ENCODE measurements around the gene PPM1J.
"Not testable (repeated sequence)": the region's sequence is repeated elsewhere in the genome, so short reads cannot be mapped to it uniquely, and the experiment has no call there.

PPM1J gene, protein sequence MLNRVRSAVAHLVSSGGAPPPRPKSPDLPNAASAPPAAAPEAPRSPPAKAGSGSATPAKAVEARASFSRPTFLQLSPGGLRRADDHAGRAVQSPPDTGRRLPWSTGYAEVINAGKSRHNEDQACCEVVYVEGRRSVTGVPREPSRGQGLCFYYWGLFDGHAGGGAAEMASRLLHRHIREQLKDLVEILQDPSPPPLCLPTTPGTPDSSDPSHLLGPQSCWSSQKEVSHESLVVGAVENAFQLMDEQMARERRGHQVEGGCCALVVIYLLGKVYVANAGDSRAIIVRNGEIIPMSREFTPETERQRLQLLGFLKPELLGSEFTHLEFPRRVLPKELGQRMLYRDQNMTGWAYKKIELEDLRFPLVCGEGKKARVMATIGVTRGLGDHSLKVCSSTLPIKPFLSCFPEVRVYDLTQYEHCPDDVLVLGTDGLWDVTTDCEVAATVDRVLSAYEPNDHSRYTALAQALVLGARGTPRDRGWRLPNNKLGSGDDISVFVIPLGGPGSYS

GRCh38 chr1:112715264-112716053 lies at the start of gene PPM1J:
PPM1J (minus strand) TSS chr1:112715332; CDS start chr1:112715301, 31 bp downstream.
- FAIRE-seq: peak; percentile 89

DNA sequence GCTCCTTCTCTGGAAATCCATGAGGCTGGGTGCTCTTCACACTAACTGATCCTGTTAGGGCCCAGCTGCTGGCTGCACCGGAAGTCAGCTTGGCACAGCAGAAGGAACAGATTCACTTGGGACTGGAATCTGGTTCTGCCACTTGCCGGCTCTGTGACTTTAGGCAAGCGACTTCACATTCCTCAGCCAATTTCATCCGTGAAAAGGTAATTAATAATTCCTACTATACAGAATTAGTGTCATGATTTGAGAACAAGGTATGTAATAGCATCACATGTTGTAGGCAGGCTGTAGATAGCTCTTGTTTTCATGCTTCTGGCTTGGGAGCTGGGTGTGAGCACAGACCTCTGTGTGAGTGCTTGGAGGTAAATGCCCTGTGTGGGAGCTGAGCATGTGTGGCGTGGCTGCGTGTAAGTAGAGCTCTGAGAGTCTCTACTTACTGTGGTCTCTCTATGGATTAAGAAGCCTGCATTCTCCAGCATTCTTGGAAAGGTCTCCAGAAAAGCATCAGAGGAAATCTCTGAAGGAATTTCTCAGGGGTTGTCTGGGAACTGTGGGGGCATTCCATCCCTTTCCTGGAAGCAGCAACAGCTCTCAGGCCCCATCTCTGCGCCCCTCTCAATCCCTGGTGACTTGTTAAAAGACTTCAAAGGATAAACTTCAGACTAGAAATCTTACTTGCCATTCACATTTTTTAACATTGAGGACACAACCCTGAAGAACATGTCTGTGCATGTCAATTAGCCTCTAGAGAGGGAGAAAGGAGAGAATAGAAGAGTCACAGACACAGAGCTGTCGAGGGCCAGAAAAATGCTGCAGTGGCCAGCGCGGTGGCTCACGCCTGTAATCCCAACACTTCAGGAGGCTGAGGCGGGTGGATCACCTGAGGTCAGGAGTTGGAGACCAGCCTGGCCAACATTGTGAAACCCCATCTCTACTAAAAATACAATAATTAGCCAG lies 47.7 kb upstream of the PPM1J start:
- no peak for FAIRE-seq

DNA sequence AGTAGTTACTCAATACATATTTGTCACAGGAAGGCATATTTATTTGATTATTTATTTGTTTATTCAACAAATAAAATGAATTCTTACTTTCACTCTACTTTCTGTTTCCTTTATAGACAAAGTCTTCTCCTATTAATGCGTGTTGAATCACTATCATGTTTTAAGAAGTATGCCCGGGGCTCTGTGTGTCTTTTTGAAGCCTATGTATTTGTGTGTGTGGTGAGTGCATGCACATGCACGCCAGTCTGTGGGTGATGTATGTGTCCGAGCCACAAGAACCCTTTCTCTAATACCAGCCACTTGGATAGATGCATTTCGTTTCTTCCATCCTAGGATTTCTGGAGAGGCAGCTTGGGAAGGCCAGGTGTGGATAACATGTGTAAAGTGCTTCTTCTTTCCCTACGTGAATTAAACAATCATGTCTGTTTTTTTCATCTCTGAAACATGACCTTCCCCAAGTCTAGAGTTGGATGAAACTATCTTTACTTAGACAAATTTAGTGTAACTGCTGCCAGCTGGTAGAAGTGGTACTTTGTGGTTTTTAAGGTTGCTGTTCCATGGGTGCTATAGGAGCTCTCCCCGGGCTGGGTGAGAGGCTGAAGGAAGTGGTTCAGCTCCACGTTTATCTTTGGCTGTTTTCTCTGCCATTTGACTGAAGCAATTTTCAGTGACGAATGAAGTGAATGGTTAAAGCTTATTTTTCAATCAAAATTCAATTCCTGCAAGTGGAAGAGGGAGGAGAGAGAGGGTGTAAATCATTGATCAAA lies 46.8 kb upstream of the PPM1J start:
- no peak for FAIRE-seq

DNA sequence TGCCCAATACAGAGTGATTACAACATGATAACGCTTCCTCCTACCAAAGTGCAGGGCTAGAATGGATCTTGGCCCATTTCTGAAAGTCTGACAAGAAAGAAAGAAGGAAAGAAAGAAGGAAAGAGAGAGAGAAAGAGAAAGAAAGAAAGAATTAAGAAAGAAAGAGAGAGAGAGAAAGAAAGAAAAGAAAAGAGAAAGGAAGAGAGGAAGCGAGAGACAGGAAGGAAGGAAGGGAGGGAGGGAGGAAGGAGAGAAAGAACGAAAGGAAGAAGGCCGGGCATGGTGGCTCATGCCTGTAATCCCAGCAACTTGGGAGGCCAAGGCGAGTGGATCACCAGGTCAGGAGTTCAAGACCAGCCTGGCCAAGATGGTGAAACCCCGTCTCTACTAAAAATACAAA lies 44.1 kb upstream of the PPM1J start:
- FAIRE-seq: no peak

- FAIRE-seq: no peak
These were observed 39.0 kb upstream of the PPM1J start for GRCh38 chr1:112754116-112754628.

GRCh38 chr1:112748396-112748795 lies 33.3 kb upstream of the PPM1J start:
- FAIRE-seq: no peak

GRCh38 chr1:112744009-112744578 lies 29.0 kb upstream of the PPM1J start:
- FAIRE-seq: no peak

DNA sequence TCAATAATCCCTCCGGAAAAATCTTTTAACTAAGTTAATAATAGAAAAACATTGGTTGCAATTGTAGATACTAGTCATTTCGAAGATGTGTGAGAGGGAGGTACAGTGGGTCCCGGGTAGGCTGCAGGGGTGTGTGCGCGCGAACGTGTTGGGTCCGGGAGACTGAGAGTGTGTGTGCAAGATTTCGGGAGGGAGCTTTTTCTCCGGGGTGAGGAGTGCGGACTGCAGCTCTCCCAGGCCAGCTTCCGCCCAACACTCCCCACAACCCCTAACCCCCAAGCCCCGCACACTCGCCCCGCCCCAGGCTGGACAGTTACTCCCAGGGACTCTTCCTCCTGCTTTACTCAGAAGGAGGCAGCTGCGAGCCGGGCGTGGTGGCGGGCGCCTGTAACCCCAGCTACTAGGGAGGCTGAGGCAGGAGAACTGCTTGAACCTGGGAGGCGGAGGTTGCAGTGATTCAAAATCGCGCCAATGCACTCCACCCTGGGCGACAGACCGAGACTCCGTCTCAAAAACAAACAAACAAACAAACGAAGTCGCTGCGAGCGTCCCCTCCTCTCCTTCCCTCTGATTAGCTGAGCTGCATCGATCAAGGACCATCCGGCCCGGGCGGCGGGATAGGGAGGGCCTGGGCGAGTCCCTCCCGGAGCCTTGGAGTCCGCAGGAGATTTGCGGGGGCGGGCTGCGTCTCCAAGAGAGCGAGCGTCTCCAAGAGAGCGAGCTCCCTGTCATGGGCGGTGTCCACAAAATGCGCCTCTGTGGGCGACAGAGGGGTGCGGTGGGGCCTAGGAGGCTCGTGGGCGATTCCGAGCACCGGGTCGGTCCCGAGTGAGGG lies 28.3 kb upstream of the PPM1J start:
- FAIRE-seq: no peak

- no peak for FAIRE-seq
These were observed 22.4 kb upstream of the PPM1J start for GRCh38 chr1:112737573-112737972.

- no peak for FAIRE-seq
These were observed 20.6 kb upstream of the PPM1J start for GRCh38 chr1:112735752-112736151.

DNA sequence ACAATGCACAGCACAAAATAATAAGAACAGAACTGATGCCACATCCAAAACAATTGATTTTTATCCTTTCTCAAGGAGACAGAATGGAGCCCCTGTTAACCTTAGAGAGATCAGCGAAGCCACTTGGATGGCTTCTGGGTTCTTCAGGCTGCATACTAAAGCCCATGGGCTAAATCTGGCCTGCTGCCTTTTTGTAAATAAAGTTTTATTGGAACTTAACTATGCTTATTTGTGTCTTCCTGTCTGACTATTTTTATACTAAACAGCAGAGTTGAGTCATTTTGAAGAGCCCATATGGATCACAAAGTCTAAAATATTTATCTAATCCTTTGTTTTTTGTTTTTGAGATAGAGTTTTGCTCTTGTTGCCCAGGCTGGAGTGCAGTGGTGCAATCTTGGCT lies 16.3 kb upstream of the PPM1J start:
- FAIRE-seq: no peak

DNA sequence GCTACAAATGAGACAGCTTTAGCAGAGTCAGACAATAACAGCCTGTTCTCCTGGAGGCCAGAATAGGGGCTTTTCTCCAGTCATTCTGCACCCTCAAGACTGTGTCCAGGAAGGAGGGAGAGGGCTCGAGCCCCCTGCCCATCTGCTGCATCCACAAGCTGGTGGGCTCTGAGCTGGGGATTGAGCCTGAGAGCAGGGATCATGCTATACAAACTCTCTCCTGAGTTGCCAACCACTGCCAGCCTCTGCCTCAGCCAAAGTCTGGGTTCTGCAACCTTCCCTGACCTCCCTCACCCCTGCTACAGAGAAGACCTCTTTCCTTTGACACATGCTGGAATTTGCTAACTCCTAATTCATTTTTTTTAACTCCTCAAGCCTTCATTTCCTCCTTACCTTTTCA lies 14.8 kb upstream of the PPM1J start:
- no peak for FAIRE-seq

- not testable (repeated sequence) for FAIRE-seq
These were observed 13.9 kb upstream of the PPM1J start for GRCh38 chr1:112729011-112729410.

GRCh38 chr1:112728306-112728971 lies 13.3 kb upstream of the PPM1J start:
- not testable (repeated sequence) for FAIRE-seq

GRCh38 chr1:112727716-112728115 lies 12.6 kb upstream of the PPM1J start:
- no peak for FAIRE-seq

- not testable (repeated sequence) for FAIRE-seq
These were observed 9.1 kb upstream of the PPM1J start for GRCh38 chr1:112724240-112724639.

- FAIRE-seq: no peak
These were observed 8.3 kb upstream of the PPM1J start for GRCh38 chr1:112723511-112723839.

DNA sequence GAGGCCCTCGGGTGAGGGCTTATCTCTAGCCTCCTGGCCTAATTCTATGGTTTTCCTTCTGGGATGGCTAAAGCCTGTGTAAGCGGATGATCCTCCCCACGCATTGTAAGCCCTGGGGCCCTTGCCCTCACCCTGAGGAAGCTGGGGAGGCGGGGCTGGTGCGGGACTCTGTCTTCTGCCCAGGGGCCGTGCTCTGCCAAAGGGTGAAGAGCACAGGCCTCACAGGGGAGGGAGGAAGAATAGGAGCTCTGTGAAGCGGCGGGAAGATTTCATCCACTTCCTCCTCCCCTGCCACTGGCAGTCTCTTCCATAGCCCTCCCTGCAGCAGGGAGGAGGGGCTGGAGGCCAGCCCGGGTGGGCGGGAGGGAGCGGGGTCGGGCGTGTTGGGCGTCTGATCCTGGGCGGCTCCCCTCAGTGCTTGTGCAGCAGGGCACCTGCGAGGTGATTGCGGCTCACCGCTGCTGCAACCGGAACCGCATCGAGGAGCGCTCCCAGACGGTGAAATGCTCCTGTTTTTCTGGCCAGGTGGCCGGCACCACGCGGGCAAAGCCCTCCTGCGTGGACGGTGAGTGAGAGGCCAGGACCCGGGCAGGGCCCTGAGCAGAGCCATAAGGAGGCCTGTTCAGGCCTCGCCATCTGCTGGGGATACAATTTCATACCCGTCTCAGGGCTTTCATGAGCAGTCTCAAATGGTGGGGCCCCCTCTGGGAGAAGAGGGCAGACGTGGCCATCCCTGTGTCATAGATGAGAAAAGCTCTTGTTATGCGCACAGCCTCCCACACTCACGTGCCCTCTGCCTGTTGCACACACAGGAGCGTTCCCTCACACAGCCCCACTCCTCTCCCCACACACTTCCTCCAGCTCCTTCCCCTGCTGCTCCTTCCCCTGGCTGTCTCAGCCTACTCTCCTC lies 7.7 kb upstream of the PPM1J start:
- FAIRE-seq: no peak
